HG03460 (cell line): ENCODE results near the gene KIF18B.
A peak's percentile ranks its signal among the peaks of the same experiment; 100 is the strongest.

Experiments used
- ATAC-seq: cut with Tn5 transposase; IDR thresholded peaks from one replicate; pipeline ENCODE4 v1.9.1; 2021; ENCODE audit not compliant: unreplicated experiment

Gene KIF18B

GRCh38 chr17:44906010-44906646, 41.4 kb downstream of the KIF18B start:
- ATAC-seq: no peak

DNA sequence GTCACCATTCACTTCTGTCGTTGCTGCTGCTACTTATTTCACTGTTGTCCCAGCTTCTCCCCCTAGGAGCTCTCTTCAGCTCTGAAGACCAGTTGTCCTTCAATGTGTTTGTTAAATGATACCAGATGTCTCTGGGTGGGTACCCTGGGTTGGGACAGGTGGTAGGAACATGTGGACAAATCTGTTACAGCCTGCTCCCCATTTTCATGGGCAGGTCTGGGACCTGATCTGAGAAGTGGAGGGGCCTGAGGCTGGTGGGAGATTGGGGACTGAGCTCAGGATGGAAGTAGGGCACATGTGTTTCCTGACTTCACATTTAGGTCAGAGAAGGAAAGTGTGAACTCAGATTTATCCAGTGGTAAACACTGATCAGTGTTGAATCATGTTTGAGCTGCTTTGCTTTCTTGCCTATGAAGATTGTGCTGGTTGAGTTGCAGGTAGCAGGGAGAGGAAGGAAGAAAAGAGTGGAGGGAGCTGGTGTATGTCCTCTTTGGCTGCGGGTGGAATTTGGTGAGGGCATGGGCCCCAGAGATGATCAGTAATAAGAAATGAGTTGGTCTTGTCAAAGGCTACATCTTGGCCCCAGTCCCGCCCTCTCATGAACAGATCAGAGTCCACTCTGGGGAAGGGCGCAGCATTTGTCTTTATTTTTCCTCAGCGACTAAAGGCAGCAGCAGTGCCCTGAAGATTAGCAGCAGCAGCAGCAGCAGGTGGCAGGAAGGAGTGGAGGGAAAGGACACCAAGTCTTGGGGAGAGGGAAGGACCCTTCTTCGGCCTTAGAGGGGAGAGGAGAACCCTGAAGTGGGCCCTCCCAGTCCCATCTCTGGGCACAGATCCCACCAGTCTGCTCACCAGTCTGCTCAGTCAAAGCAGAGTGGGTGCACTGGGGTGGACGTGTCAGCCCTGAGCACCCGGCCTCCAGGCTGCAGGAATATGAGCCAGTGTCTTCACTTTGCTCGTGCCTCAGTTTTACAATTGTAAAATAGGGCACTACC, 42.3 kb downstream of the KIF18B start:
- no peak for ATAC-seq

- no peak for ATAC-seq
Observed at GRCh38 chr17:44904001-44904984, 43.3 kb downstream of the KIF18B start.

DNA sequence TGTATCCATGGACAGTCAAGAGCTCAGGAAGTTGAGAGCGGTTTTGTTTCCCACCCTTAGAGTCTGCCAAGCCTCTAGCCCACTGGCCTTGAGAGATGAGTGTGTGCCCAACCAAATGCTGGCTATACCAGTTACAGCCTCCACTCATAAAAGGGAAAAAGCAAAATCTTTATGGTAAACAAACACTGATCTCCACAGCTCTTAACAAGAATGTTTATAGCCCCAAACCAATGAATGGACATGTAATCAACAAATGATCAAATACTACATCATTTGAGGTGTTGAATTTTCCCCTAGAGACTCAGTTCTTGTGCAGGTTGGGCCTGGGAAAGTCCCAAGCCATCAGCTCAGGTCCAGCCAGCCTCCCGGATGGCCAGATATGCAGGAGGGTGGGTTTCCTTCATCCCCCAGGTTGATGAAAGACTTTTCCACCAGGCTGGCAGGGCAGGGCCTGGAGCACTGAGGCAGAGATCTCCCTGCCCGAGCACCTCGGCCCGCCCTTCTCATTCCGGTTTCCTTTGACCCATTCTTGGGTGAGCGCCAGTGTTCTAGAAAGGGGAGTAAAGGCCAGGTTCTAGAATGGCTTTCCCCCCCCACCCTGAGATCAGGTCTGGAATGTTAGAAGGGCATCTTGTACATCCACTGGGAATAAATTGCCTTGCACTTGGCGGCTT, 44.4 kb downstream of the KIF18B start:
- no peak for ATAC-seq

GRCh38 chr17:44902135-44902760, 45.3 kb downstream of the KIF18B start:
- ATAC-seq: no peak

DNA sequence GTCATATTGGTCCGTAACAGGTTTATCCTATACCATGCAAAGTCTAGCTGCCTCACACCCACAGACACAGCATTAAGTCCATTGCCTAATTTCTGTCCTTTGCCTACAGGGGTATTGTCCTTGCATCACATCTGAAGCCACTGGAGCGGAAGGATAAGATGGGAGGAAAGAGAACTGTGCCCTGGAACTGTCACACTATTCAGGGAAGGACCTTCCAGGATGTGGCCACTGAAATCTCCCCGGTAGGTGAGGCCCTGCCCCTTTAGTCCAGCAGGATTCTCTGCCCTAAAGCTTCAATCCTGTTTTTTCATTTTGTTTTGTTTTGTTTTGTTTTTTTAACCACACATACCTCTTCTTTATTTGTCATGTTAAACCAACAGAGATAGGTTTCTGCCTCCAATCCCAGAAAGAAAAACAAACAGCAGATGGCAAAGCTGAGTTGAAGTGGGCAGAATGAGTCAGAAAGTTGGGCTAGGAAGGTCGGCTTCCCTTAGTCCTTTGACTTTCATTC, 46.1 kb downstream of the KIF18B start:
- ATAC-seq: no peak

DNA sequence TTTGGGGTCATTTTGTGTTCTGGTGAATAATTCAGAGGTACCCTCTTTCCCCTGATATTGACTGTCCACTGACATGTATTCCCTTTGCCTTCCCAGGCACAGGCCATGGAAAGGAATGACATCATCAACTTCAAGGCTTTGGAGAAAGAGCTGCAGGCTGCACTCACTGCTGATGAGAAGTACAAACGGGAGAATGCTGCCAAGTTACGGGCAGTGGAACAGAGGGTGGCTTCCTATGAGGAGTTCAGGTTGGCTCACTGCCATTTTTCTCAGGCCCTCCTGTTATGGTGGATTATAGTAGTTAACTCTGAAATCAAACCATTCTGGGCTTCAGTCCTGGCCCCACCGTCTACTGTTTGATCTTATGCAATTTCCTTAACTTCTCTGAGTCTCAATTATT, 46.7 kb downstream of the KIF18B start:
- ATAC-seq: no peak

DNA sequence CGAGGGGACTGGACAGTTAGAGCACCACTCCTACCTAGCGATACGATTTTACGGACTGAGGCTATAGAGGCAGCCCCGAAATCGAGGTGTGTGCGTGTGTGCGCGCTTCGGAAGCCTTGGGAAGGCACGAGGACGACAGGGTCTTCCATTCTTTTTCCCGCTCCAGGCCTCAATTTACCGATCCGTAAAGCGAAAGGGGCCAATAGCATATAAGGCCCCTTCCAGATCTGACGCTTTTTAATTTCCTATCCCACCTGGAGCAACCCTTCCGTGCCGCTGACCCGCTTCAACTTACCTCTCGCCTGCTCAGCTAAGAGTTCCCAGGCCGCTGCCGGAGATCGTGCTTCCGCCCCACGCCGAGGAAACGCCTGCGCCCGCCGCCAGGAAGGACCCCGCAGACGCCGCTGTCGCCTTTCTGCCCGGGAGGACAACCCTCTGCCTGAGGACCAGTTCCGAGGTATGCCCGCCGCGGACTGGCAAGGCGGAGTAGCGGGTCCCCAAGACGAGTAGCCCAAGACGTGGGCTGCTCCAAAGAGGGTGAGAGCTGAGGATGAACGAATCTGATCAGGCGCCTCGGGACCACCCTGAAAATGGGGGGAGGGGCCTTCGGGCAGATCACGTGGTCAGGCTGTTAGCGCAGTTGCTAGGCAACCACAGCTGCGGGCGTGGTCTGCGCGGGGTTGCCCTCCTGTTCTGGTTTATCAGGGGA, 48.3 kb downstream of the KIF18B start, which contains the start of gene EFTUD2:
TSS of gene EFTUD2 (minus strand) at position 372 of the 709 bp plus-strand sequence. CDS start 4,924 bp downstream, outside the sequence.
- ATAC-seq: peak; percentile 62

DNA sequence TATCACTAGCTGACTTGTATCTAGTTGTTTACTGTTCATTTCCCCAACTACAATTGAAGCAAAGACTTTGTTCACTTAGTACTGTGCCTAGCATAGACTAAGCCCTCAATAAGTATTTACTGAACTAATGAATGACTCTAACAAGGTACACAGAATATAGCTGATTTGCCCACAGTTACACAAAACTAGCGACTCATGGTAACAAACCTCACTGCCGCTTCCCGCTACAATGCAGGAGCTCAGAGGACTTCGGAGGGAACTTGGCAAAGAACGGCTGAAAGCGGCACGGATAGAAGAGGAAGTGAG, 48.9 kb downstream of the KIF18B start:
- no peak for ATAC-seq

DNA sequence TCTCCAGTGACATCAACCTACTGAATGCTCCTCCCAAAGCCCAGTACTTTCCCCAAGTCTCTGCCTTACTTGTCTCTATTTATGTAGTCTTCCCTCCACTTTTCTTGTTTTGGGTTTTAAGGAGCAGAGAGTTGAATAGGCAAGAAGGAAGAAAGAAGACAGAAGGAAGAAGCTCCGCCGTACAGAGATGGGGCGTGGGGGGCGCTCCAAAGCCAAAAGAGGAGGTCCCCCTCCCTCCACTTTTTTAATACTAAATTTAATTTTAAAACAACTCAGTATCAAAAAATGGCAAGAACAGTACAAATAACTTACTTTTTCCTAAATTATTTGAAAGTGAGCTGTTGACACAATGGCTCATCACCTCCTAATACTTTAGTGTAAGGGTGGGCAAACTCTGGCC, 52.9 kb downstream of the KIF18B start:
- ATAC-seq: no peak

- no peak for ATAC-seq
Observed at GRCh38 chr17:44892250-44892649, 55.3 kb downstream of the KIF18B start.

DNA sequence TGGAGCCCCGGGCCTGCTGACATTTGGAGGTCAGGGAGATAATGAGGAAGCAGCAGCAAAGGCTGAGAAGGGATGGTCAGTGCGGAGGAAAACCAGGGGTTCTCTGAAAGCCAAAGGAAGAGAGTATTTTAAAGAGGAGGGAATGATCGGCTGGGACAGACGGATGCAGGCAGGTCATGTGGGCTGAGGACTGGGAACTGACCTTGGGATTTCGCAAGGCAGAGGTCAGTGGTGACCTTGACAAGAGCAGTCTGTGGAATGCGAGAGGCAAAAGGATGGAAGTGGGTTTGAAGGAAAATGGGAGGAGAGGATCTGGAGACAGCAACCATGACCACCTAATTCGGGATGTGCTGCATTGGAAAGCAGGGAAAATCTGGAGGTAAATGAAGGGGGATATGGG, 58.6 kb downstream of the KIF18B start:
- ATAC-seq: no peak

- no peak for ATAC-seq
Observed at GRCh38 chr17:44887971-44888954, 59.3 kb downstream of the KIF18B start.

DNA sequence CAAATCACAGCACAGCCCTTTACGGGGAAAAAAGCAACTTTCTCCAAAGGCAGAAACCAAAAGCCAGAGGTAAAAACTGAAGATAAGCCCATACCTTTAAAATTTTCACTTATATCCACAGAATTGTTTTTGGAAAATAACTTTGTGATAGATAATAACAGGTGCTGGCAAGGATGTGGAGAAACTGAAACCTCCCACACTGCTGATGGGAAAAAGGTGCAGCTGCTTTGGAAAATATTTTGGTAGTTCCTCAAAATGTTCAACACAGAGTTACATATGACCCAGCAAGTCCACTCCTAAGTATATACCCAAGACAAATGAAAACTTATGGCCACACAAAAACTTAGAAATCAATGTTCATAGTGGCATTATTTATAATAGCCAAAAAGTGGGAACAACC, 60.6 kb downstream of the KIF18B start:
- no peak for ATAC-seq

- no peak for ATAC-seq
Observed at GRCh38 chr17:44884941-44885340, 62.6 kb downstream of the KIF18B start.

DNA sequence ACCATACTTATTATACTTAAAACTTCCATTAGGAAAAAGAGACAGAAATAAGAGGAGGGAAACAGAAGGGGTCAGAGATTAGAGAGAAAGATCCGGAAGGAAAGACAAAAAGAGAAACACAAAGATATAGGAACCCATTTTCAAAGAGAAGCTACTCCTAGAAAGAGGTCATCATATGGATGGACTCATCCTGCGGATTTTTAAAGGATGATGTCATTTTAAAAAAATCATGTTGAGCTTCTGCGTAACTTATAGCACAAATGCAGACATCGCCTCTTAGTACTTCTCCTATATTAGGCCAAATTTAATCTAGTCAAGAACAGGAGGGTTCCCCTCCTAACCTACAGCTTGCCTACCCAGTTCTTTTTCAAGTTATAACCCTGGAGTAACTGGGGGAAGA, 66.4 kb downstream of the KIF18B start:
- no peak for ATAC-seq

- no peak for ATAC-seq
Observed at GRCh38 chr17:44880062-44880461, 67.5 kb downstream of the KIF18B start.

GRCh38 chr17:44879376-44879775, 68.2 kb downstream of the KIF18B start:
- ATAC-seq: no peak
